H1 (cell line): ENCODE measurements around the gene MBNL2. TPM values are rescaled to one million over a fixed set of nuclear protein-coding genes. Genes with fewer than 3 reads are reported as not detected.

Experiments used
- CTCF ChIA-PET: fragments of 300-600 bp; sonication (Branson Sonifier 250); formaldehyde crosslinking; loops from one replicate; lab custom pipeline; 2021; ENCODE audit not compliant: partially characterized antibody; lab: Charles Lee
- POLR2A ChIA-PET: fragments of 300-600 bp; sonication (Branson Sonifier 250); formaldehyde crosslinking; loops from one replicate; lab custom pipeline; 2021; ENCODE audit warnings: inconsistent platforms; ENCODE audit not compliant: partially characterized antibody; lab: Charles Lee
- DNase-seq, 2 experiments: peaks; one replicate each; pipeline versions ENCODE4 v3.0.0 to v3.0.0-alpha.2; 2010 to 2022; ENCODE audit warnings: low spot score in 2 of 2, low read depth in 1 of 2, mixed read lengths in 1 of 2
- FAIRE-seq: peaks from 2 replicates; lab custom pipeline; 2011; peaks lifted over from hg19 to GRCh38; lab: Jason Lieb, UNC
- H2AFZ ChIP-seq: 2 replicates; pipeline ENCODE4 v1.8.1; 2012; ENCODE audit warnings: low read length, inconsistent platforms
- H2AK5ac ChIP-seq: 2 replicates; pipeline ENCODE4 v1.6.1; 2013; ENCODE audit warnings: low read depth, low read length
- H2BK120ac ChIP-seq: replicated peaks from 2 replicates; pipeline ENCODE3; 2013; ENCODE audit warnings: low read depth, low read length, inconsistent platforms
- H2BK12ac ChIP-seq: 2 replicates; pipeline ENCODE4 v1.6.1; 2013; ENCODE audit warnings: low read depth, low read length
- H2BK15ac ChIP-seq: 2 replicates; pipeline ENCODE4 v1.6.1; 2013; ENCODE audit warnings: low read length
- H2BK20ac ChIP-seq: 2 replicates; pipeline ENCODE4 v1.6.1; 2013; ENCODE audit warnings: low read length
- H2BK5ac ChIP-seq: 2 replicates; pipeline ENCODE4 v1.6.1; 2013; ENCODE audit warnings: low read depth, low read length
- H3K14ac ChIP-seq: 2 replicates; pipeline ENCODE4 v1.6.1; 2013; ENCODE audit warnings: inconsistent platforms; ENCODE audit not compliant: insufficient read length
- H3K18ac ChIP-seq: 2 replicates; pipeline ENCODE4 v1.6.1; 2013; ENCODE audit warnings: low read length; ENCODE audit errors: extremely low read depth
- H3K23ac ChIP-seq: 2 replicates; pipeline ENCODE4 v1.6.1; 2013; ENCODE audit warnings: inconsistent platforms; ENCODE audit not compliant: insufficient read length
- H3K23me2 ChIP-seq: 2 replicates; pipeline ENCODE4 v1.6.1; 2013; ENCODE audit warnings: low read depth, low read length
- H3K27ac ChIP-seq: 2 replicates; pipeline ENCODE4 v1.6.1; 2011; ENCODE audit warnings: low read depth, low read length, inconsistent platforms
- H3K27me3 ChIP-seq, 4 experiments: replicated peaks in 1 of 4; 1 replicate in 1 of 4; 2 replicates in 3 of 4; pipeline versions ENCODE4 v1.6.1 to v1.8.1; 2011 to 2013; ENCODE audit warnings: low read length in 3 of 4, mild to moderate bottlenecking in 3 of 4, inconsistent platforms in 2 of 4, mixed read lengths in 2 of 4, moderate library complexity in 1 of 4; ENCODE audit not compliant: control insufficient read depth in 3 of 4, insufficient read depth in 3 of 4; ENCODE audit errors: extremely low read depth in 1 of 4
- H3K36me3 ChIP-seq, 4 experiments: 2 replicates each; pipeline versions ENCODE4 v1.6.1 to v1.8.1; 2011 to 2013; ENCODE audit warnings: mild to moderate bottlenecking in 4 of 4, low read length in 3 of 4, moderate library complexity in 2 of 4, control low read depth in 1 of 4, inconsistent platforms in 1 of 4; ENCODE audit not compliant: insufficient read depth in 4 of 4, control insufficient read depth in 2 of 4
- H3K4ac ChIP-seq: replicated peaks from 2 replicates; pipeline ENCODE3; 2013; ENCODE audit warnings: low read length, low read depth, mixed read lengths, inconsistent platforms; ENCODE audit not compliant: insufficient read length
- H3K4me1 ChIP-seq, 4 experiments: replicated peaks in 1 of 4; 1 replicate in 1 of 4; 2 replicates in 3 of 4; pipeline versions ENCODE4 v1.6.1 to v1.8.1; 2011 to 2013; ENCODE audit warnings: low read length in 3 of 4, inconsistent platforms in 2 of 4, mixed read lengths in 1 of 4; ENCODE audit not compliant: insufficient read depth in 4 of 4, control insufficient read depth in 3 of 4
- H3K4me2 ChIP-seq, 2 experiments: 2 replicates each; pipeline versions ENCODE4 v1.6.1 to v1.8.1; 2011 to 2013; ENCODE audit warnings: low read depth in 2 of 2, low read length in 2 of 2, control low read depth in 1 of 2, inconsistent platforms in 1 of 2, mild to moderate bottlenecking in 1 of 2; ENCODE audit not compliant: insufficient read depth in 1 of 2
- H3K4me3 ChIP-seq, 4 experiments: fragments of 200-600, 300-600 bp in 1 of 4; sonication (generic), shearing (Covaris generic), sonication (Bioruptor Twin) in 1 of 4; 2 replicates each; pipeline versions ENCODE4 v1.5.1 to v1.8.1; 2011 to 2016; ENCODE audit warnings: low read length in 4 of 4, low read depth in 3 of 4, control low read depth in 2 of 4, inconsistent platforms in 2 of 4, mild to moderate bottlenecking in 2 of 4, mixed read lengths in 1 of 4, moderate library complexity in 1 of 4; ENCODE audit not compliant: insufficient read depth in 2 of 4; ENCODE audit errors: extremely low read depth in 1 of 4
- H3K56ac ChIP-seq: replicated peaks from 2 replicates; pipeline ENCODE3; 2013; ENCODE audit warnings: low read depth, mild to moderate bottlenecking, mixed read lengths, low read length, inconsistent platforms; ENCODE audit not compliant: insufficient read length
- H3K79me1 ChIP-seq: 2 replicates; pipeline ENCODE4 v1.6.1; 2013; ENCODE audit warnings: low read depth, low read length, control low read depth
- H3K79me2 ChIP-seq, 2 experiments: 2 replicates each; pipeline versions ENCODE4 v1.6.1 to v1.8.1; 2012 to 2013; ENCODE audit warnings: low read length in 2 of 2, mild to moderate bottlenecking in 2 of 2, inconsistent platforms in 1 of 2; ENCODE audit not compliant: insufficient read depth in 2 of 2, control insufficient read depth in 1 of 2
- H3K9ac ChIP-seq, 4 experiments: replicated peaks in 1 of 4; 1 replicate in 1 of 4; 2 replicates in 3 of 4; pipeline versions ENCODE4 v1.6.1 to v1.8.1; 2011 to 2013; ENCODE audit warnings: low read depth in 3 of 4, low read length in 3 of 4, control low read depth in 2 of 4, mild to moderate bottlenecking in 2 of 4, moderate library complexity in 2 of 4, inconsistent platforms in 1 of 4; ENCODE audit errors: extremely low read depth in 1 of 4
- H3K9me3 ChIP-seq, 2 experiments: 2 replicates each; pipeline versions ENCODE4 v1.6.1 to v1.8.1; 2012 to 2013; ENCODE audit warnings: mild to moderate bottlenecking in 2 of 2, moderate library complexity in 2 of 2, control low read depth in 1 of 2, inconsistent platforms in 1 of 2, low read depth in 1 of 2, low read length in 1 of 2, mixed read lengths in 1 of 2; ENCODE audit not compliant: insufficient read depth in 2 of 2
- H4K20me1 ChIP-seq, 2 experiments: replicated peaks in 1 of 2; 2 replicates each; pipeline versions ENCODE3 to v1.8.1; 2011 to 2013; ENCODE audit warnings: inconsistent platforms in 2 of 2, low read length in 2 of 2, mild to moderate bottlenecking in 1 of 2; ENCODE audit not compliant: insufficient read depth in 2 of 2, control insufficient read depth in 1 of 2
- H4K5ac ChIP-seq: 2 replicates; pipeline ENCODE4 v1.6.1; 2013; ENCODE audit warnings: low read length, low read depth, mixed read lengths, inconsistent platforms; ENCODE audit not compliant: insufficient read length
- H4K8ac ChIP-seq: 2 replicates; pipeline ENCODE4 v1.8.0; 2013; ENCODE audit warnings: mild to moderate bottlenecking, moderate library complexity, low read length, inconsistent platforms; ENCODE audit not compliant: insufficient read depth; ENCODE audit errors: extremely low read depth
- H4K91ac ChIP-seq: replicated peaks from 2 replicates; pipeline ENCODE3; 2013; ENCODE audit warnings: low read length, mixed read lengths, inconsistent platforms; ENCODE audit not compliant: insufficient read length
- ASH2L ChIP-seq: fragments of 200-600, 300-600 bp; sonication (generic); IDR thresholded peaks from one replicate; pipeline ENCODE4 v1.7.1; 2017; ENCODE audit warnings: low read length
- CBX5 ChIP-seq: fragments of 300-800, 300-1000 bp; sonication (generic); IDR thresholded peaks from 2 replicates; pipeline ENCODE4 v1.7.1; 2016; ENCODE audit warnings: antibody characterized with exemption, low read length, low read depth
- CHD1 ChIP-seq: IDR thresholded peaks from 2 replicates; pipeline ENCODE4 v1.6.1; 2012; ENCODE audit warnings: low read depth, low read length, improper control_type of control experiment
- HDAC6 ChIP-seq: IDR thresholded peaks from one replicate; pipeline ENCODE4 v1.7.1; 2012; ENCODE audit warnings: low read depth, mild to moderate bottlenecking, inconsistent platforms, low read length, moderate library complexity
- JUN ChIP-seq: IDR thresholded peaks from 2 replicates; pipeline ENCODE4 v1.6.1; 2011; ENCODE audit warnings: low read depth, mild to moderate bottlenecking, improper control_type of control experiment, low read length
- KDM4A ChIP-seq: IDR thresholded peaks from one replicate; pipeline ENCODE4 v1.7.1; 2012; ENCODE audit warnings: low read depth, mild to moderate bottlenecking, moderate library complexity, low read length, inconsistent platforms; ENCODE audit not compliant: severe bottlenecking
- NANOG ChIP-seq: IDR thresholded peaks from 2 replicates; pipeline ENCODE4 v1.6.1; 2011; ENCODE audit warnings: low read length, low read depth, mild to moderate bottlenecking, inconsistent platforms; ENCODE audit not compliant: insufficient read depth, poor library complexity, severe bottlenecking
- RAD21 ChIP-seq, 2 experiments: IDR thresholded peaks in 1 of 2; conservative IDR thresholded peaks in 1 of 2; 2 replicates each; pipeline ENCODE4 v1.6.1; 2011; ENCODE audit warnings: low read depth in 2 of 2, low read length in 2 of 2, improper control_type of control experiment in 1 of 2, inconsistent platforms in 1 of 2, mild to moderate bottlenecking in 1 of 2, moderate library complexity in 1 of 2
- RBBP5 ChIP-seq: IDR thresholded peaks from 2 replicates; pipeline ENCODE4 v1.7.1; 2012; ENCODE audit warnings: low read depth, mild to moderate bottlenecking, inconsistent platforms, low read length, moderate library complexity, borderline replicate concordance
- SIN3A ChIP-seq, 2 experiments: IDR thresholded peaks in 1 of 2; conservative IDR thresholded peaks in 1 of 2; 2 replicates each; pipeline ENCODE4 v1.6.1; 2011 to 2012; ENCODE audit warnings: low read length in 2 of 2, improper control_type of control experiment in 1 of 2, low read depth in 1 of 2, mild to moderate bottlenecking in 1 of 2
- SRF ChIP-seq: IDR thresholded peaks from 2 replicates; pipeline ENCODE4 v1.6.1; 2011; ENCODE audit warnings: mild to moderate bottlenecking, low read depth, low read length, moderate library complexity
- TAF7 ChIP-seq: optimal IDR thresholded peaks from 2 replicates; pipeline ENCODE3; 2011; ENCODE audit warnings: low read depth, mild to moderate bottlenecking, inconsistent platforms, low read length, moderate library complexity, borderline replicate concordance
- TEAD4 ChIP-seq: IDR thresholded peaks from 2 replicates; pipeline ENCODE4 v1.6.1; 2012; ENCODE audit warnings: low read depth, low read length, inconsistent platforms, mixed read lengths
- YY1 ChIP-seq: IDR thresholded peaks from 2 replicates; pipeline ENCODE4 v1.6.1; 2011; ENCODE audit warnings: low read depth, mild to moderate bottlenecking, low read length
- polyA plus RNA-seq, 7 experiments: library from polyadenylated mRNA; depleted of rRNA in 3 of 7; stranded (reverse) in 5 of 7; unstranded in 2 of 7; fragments of >200 nt in 5 of 7; fragments of 200-250 nt in 2 of 7; gene quantifications; 1 replicate in 5 of 7; 2 replicates in 1 of 7; 4 replicates in 1 of 7; pipeline versions ENCODE4 v1.2.1 to v1.2.3, GENCODE V29; 2011 to 2013; ENCODE audit warnings: missing spikeins in 2 of 7, mixed read lengths in 2 of 7
- total RNA-seq: library from RNA; stranded (reverse); fragmentation: NEBNext Ultra II Directional; extraction: Animal tissue kit (Norgen Biotek cat#: 25700); gene quantifications from 2 replicates; pipeline ENCODE4 v1.2.1, GENCODE V29; 2021

The MBNL2 gene
- total and polyA plus RNA-seq, 2 of the 8 experiments (the other 6 are each of a cell fraction or from before 2014, with no cell fraction given), result 1.0 to 2.6 TPM

- Histone ChIP-seq H3K18ac (no peak overlapping the region), H3K79me2 (no peaks in the 10 kb centered on the region), H3K27ac (no peak overlapping the region), H3K36me3 (no peaks in the 10 kb centered on the region), H2BK120ac (no peak overlapping the region), H3K23me2 (no peaks in the 10 kb centered on the region), H2BK5ac (no peak overlapping the region), H3K4ac (no peak overlapping the region), H4K20me1 (no peaks in the 10 kb centered on the region), H3K23ac (no peak overlapping the region), H3K56ac (no peak overlapping the region), H3K4me3 (no peak overlapping the region), H2BK12ac (no peak overlapping the region), H4K91ac (no peak overlapping the region), H4K8ac (no peak overlapping the region), H3K4me1 (peaks cover 2 to 11% (median 11%) of the 10 kb centered on the region in 4 experiments; a peak in 6 of 7 replicates), H3K14ac (no peak overlapping the region), H2AFZ (no peak overlapping the region), H4K5ac (no peak overlapping the region), H2BK20ac (no peak overlapping the region), H3K27me3 (no peaks in the 10 kb centered on the region), H3K79me1 (no peaks in the 10 kb centered on the region), H2BK15ac (no peak overlapping the region), H3K4me2 (no peak overlapping the region), H3K9ac (no peak overlapping the region), H2AK5ac (no peak overlapping the region), H3K9me3 (no peaks in the 10 kb centered on the region)
- POLR2A ChIA-PET, result no interaction called here
- FAIRE-seq (no peak), DNase-seq (no peak)
- CTCF ChIA-PET, result no interaction called here
- TF ChIP-seq SIN3A (conservative IDR thresholded peaks at IDR 0.05 in 1 of 2, IDR thresholded peaks at IDR 0.05 in 1 of 2; ENCODE audit: low read depth in 1 of 2, low read length in 2 of 2), result no peak
- no peak for TF ChIP-seq CBX5
- no peak for TF ChIP-seq HDAC6
- no peak for TF ChIP-seq TEAD4
- TF ChIP-seq RBBP5, result no peak
- TF ChIP-seq RAD21 (IDR thresholded peaks at IDR 0.05 in 1 of 2, conservative IDR thresholded peaks at IDR 0.05 in 1 of 2; ENCODE audit: low read depth in 2 of 2, low read length in 2 of 2), result no peak
- TF ChIP-seq NANOG, result no peak
- TF ChIP-seq TAF7, result no peak
- no peak for TF ChIP-seq SRF
- TF ChIP-seq YY1, result no peak
- TF ChIP-seq JUN, result no peak
- TF ChIP-seq KDM4A, result no peak
- no peak for TF ChIP-seq CHD1
- TF ChIP-seq ASH2L, result no peak
Measured at GRCh38 chr13:97245011-97245410, 22.9 kb downstream of the MBNL2 start.
